Measurements from ENCODE around the gene PDK2.
A peak's percentile ranks its signal among the peaks of the same experiment; 100 is the strongest.

Gene PDK2

DNA sequence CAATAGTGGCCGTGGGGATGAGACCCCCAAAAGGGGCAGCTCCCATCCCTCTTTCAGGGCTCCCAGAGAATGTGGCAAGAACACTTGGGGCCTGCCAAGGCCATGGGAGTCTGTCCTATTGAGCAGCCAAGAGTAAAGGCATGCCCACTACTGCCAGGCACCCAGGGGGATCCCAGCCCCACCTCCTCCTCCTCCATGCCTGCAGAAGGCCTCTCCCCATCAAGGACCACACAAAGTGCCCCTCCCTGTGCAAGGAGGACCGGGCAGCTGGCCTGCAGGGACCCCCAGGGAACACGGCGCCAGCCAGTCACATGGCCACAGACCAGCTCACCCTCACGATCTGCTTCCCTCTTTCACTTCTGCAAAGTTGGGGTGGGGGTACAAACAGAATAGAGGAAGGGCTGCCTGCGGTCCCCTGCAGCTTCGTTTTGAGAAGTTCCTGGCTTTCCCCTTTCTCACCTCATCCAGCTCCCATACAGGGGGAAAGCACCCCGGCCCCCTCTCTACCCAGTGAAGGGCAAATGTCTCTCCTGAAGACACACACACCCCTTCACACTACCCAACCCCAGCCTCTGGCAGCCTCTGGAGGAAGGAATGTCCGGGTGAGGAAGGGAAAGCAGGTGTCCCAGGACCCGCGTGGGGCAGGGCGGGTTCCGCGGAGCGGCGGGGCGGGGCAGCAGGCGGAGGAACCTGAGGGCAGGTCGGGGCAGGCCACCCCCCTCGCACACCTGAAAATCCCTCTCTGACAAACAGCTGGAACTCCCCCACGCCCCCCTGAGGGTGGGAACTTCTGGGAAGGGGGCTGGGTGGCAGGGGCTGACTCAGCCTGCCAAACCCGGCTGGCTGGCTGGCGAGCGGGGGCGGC is 53.3 kb downstream of the PDK2 start:
- peak; percentile 64 to 75 for DNase-seq (ENCODE audit: extremely low read depth in 1 of 2, low read depth in 1 of 2)

DNA sequence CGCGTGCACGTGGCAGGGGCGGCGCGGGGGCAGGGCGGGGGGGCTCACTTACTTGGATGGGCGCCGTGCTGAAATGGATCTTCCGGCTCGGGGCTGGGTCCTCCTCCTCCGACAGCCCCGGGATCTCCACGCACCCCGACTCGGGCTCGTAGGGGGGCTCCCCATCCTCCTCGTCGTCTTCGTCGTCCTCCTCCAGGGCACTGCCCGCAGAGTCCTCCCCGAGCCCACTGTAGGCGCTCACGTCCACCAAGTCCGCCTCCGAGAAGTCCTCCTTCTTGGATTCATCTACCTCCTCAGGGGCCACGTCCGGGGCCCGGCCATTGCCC is 53.9 kb downstream of the PDK2 start:
- DNase-seq (ENCODE audit: extremely low read depth in 1 of 2, low read depth in 1 of 2), result no peak

DNA sequence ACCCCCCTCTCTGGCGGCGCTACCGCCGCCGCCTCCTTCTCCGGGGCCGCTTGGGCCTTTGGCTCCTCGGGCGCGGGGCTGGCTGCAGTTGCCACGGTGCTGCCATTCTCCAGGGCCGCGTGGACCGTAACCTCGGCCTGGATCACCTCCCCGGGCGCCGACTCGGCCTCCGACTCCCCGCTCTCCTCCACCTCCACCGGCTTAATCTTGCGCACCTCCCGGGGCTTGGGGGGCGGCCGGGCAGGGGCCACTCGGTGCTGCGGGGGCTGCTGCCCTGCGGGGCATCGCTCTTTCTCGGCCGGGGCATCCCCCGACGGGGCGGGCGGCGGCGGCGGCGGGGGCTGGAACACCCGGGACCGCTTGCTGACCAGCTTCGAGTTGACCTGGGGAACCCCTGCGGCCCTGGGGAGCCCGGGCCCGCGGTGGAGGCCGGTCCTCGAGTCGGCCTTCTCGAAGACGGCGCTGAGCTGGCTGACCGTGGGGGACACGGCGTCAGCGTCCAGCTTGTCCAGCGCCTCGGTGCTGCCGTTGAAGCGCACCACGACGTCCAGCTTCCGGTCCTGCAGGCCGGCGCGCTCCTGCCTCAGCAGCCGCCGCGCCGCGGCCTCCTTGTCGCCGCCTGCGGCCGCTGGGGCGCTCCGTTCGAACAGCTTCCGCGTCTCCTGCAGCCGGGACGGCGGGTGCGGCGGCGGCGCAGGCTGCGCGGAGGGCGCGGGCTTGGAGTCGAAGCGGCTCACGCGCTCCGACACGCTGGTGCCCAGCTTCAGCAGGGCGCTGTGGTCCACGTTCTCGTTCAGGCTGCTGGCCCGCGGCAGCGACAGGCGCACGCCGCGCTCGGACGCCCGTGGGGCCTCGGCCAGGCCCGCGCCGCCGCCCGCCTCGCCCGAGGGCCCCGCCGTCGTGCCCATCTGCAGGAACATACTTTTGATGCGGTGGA is 54.5 kb downstream of the PDK2 start:
- no peak for DNase-seq (ENCODE audit: extremely low read depth in 1 of 2, low read depth in 1 of 2)

DNA sequence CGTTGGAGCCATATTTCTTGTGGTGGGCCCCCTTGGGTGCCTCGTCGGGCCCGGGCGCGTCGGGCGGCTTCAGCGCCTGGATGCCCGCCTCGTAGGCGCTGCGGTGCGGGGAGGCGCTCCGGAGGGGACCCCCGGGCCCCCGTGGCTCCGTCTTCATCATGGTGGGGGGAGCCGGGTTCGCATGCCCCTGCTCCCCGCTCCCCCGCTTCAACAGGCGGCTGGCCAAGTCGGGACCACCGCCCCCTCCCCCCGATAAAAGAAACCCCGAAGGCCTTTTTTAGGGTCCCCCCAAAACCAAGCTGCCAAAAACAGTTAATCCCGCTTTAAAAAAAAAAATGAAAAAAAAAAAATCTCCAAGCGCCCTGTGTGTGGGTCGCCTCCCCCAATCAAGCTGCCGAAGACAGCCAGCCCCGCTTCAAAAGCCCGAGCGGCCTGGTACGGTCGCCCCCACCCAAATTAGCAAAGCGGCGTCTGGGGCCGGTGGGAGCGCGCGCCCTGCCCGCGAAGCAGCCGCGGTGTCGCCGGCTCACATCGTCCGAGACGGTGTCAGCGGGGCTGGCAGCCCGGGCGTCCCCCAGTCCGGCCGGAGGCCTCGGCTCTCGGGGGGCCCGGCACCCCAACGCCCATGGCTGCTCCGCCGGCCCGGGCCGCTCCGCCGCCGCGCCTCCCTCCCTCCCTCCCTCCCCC is 55.3 kb downstream of the PDK2 start, which contains the start of gene PPP1R9B:
Gene PPP1R9B, minus strand, starts transcription at position 324 of the 687 bp plus-strand sequence. Its CDS starts 164 bp downstream, at position 160.
- DNase-seq (ENCODE audit: extremely low read depth in 1 of 2, low read depth in 1 of 2), result no peak

DNA sequence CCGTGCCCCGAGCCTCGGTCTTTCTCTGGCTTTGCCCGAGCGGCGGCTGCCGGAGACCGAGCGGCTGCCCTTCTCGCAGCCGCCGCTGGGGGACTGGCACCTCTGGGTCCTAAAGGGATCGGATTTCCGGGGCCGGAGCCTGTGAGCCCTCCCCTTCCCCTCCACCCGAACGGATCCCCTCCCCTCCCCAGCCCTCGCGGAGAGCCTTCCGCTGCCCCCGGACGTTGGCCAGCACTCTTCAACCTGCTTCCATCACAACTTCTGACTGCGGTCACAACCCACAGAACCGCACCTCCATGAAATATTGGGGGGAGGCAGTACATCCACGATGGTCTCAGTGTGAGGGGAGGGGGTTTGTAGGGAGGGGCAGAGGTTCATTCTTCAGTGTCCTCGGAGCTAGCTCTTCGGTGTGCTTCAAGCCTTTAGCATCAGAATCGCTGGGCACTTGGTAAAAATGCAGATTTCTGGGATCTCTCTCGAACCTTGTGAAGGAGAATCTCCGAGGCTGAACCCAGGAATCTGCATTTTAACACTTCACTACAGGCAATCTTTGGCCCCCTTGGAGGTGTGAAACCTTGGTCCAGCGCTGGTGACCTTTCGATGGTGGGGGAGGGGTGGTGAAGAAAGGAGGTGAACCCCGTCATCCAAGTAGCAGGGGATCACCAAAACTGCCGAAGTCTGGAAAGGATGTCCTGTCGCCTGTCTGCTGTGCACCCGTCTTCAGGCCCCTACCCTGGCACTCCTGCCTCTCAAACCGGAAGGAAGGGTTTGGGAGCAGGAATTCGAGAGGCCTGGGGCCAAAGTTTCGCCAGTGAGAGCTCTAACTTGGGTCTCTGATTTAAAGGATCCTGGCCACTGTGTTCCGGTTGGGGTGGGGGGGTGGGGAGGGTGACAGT is 56.1 kb downstream of the PDK2 start:
- peak; percentile 75 to 86 for DNase-seq (ENCODE audit: extremely low read depth in 1 of 2, low read depth in 1 of 2)

DNA sequence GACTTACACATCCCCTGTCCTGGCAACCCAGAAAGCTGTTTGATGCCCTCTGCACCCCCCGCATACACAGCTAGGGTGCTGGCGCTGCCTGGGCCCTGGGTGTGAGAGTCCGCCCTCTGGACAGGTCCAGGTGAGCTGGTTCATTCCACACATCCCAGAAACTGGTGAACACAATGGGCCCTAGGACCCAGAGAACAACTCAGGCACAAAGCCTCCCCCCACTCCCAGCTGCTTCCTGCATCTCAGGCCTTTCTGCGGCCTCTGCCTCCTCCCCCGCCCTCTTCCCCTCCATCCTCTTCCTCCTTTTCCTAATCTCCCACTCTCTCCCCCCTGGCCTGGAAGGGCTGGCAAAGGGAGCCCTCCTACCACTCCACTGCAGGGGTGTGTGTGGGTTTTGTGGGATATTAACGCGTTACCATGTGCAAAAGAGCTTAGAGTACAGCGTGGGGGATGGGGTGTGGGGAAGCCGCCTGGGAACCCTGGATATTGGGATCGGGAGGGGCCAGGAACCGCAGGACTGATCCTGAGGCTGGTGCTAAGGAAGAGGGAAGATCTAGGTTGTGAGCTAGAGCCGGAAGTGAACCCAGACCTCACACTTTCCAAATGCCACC is 56.9 kb downstream of the PDK2 start:
- no peak for DNase-seq (ENCODE audit: extremely low read depth in 1 of 2, low read depth in 1 of 2)

DNA sequence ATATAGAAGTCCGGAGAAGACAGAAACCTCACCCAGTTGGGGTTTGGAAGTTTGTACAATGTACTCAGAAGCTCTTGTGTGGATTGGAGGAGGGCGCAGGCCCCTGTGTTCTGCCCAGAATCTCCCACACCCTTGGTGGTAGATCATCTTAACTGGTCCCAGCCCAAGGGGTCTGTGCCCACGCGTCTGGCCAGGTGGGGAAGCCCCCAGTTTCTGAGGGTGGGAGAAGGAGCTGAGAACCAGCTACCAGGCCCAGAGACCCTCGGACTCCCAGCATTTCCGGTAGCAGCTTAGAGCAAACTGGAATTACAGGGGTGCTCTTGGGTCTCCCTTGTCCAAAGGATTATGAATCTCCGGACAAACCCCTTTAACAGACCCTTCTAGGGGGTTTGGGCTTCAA is 57.6 kb downstream of the PDK2 start:
- no peak for DNase-seq (ENCODE audit: extremely low read depth in 1 of 2, low read depth in 1 of 2)

DNA sequence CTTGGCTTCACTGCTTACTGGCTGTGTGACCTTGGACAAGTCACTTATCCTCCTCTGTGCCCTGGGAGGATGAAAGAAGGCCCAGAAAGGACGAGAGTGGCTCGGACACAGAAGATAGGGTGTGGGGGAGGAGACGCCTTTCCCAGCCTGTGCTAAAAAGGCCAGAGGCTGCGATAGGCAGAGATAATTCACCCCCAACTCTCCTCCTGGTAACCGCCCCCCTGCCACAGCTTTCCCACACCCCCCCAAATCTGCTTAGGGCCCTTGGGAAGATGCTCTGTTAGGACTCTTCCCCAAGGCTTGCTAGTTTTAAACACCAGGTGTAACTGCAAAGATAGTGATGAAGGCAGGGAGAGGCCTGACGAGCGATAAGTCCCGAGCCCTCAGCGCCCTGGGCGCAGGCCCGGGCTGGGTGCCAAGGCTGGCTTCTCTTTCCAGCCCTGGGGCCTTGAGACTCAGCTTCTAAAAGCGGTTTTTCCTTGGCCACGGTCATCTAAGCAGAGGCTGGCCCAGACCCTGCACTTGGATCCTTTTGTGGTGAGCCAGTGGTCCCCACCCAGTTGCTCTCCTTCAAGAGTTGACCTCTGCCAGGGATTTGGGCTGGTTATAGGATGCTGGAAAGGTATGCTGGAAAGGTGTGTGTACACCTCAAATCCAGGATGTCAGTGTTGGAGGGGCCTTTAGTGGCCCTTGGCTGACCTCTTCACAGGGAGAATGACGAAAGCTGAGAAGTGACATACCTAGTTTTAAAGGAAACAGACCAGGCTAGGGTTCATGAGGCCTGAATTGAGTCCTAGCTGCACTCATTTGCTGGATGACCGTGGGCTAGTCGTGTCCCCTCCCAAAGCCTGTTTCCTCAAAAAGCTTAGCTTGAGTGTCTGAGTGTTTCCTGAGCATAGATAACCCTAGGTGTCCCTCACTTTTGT is 58.8 kb downstream of the PDK2 start:
- DNase-seq (ENCODE audit: extremely low read depth in 1 of 2, low read depth in 1 of 2), result no peak

DNA sequence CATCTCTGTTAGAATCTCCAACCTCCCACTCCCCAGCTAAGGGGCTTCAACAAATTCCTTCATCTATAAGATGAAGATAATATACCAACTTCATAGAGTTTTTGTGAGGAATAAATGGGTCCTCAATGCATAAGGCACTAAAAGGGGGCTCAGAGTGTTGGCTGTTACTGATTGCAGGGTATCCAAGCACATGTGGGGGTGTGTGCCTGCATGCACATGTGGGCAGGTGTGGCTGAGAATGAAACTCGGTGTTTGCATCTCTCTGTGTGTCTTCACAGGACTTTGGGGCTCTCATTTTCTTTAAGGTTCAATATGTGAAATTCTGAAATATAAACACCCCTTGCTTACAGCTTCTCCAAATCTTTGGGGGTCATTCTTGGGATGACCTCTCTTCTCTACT is 59.5 kb downstream of the PDK2 start:
- DNase-seq (ENCODE audit: extremely low read depth in 1 of 2, low read depth in 1 of 2), result no peak

DNA sequence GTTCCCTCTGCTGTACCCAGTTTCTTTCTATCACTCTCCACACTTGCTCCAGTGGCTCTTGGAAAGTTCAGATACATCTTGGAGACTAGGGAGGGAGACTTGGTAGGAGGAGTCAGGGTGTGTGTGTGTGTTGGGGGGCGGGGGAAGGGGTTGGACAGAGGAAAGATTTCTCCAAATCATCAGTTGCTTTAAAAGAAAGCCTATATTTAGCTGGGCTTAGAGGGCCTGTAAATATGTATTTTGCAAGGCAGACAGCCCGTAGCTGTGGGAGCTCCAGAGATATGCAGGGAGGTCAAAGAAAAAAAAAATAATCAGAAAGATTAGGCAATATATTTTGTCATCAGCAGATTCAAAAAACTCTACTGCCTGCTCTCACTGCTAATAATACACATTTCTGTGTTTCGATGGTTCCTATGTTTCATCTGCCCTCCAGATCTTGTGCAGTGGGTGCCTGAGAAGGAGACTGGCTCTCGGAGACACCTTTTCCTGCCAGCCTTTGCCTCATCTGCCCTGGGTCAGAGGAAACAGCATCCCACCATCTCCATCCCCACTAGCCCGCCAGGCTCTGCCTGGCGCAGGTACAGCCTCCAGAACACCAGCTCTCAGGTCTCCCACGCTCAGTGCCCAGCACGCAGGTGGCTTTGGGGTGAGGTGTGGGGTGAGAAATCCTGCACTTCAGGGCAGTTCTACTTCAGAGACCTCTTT is 60.1 kb downstream of the PDK2 start:
- no peak for DNase-seq (ENCODE audit: extremely low read depth in 1 of 2, low read depth in 1 of 2)

DNA sequence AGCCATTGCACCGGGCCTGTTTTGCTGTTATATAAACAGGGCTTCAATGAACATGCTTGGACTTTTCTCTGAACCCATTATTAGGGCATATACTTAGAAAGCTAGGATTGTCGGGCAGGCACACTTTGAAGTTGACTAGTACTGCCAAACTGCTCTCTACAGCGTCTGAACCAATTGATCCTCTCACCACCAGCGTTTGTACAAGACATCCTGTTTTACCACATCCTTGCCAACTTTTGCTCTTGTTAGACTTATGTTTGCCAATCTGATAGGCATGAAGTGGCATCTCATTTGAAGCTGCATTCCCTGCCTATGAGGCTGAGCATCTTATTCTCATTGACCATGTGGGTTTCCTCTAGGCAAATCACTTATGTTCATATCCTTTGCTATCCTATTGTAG is 62.7 kb downstream of the PDK2 start:
- DNase-seq (ENCODE audit: extremely low read depth in 1 of 2, low read depth in 1 of 2), result no peak

DNA sequence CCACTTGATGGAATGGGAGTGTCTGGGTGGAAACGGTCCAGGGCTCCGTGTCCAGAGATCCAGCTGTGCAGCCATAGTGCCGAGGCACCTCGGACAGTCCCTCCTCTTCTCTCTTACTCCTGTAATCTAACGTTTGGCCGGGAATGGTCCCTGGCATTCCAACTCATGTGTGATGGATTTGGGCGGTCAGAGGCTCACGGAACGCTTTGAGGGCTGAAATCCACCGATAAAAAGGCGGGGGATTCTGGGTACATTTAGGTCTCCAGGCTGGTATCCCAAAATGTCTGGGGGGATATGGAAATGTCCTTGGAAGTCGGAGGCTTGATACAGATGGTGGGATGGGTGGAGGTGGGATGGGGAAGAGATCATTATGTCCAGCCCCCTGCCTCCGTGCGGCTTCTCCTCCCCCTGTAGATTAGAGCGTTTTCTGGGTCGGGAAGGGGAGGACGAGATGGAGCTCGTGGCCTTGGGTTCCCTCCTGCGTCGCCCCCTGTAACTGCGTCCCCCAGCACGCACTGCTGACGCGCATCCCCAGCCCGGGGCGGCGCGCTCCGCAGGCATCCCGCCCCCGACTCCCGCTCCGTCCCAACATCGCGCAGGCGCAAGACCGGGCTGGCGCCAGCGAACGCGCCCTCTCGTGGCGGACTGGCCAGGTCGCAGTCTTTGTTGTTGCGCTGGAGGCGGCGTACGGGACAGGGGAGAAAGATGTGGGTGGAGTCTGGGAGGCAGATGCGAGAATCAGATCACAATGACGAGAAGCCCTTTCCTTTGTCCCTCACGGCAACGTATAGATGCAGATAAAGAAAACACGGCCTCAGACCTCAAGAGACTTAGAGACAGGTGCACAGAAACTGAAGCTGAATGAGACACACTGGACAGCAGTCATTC is 66.1 kb downstream of the PDK2 start:
- peak; percentile 92 to 96 for DNase-seq (ENCODE audit: extremely low read depth in 1 of 2, low read depth in 1 of 2)

Measured in stimulated activated CD8-positive, alpha-beta memory T cell treated with anti-CD3 and anti-CD28 coated beads, Interleukin-7, amount 100 ng/mL, for 48 hours (primary cell).